SK-N-SH (cell line): ENCODE data around the gene FKBP5. TPM values are rescaled to one million over a fixed set of nuclear protein-coding genes. Genes with fewer than 3 reads are reported as not detected.

ENCODE experiments used
- EZH2phosphoT487 ChIP-seq: fragments of 200-600 bp; sonication (generic); IDR thresholded peaks from 2 replicates; pipeline ENCODE4 v1.6.1; 2017; ENCODE audit warnings: low read depth, mixed run types, mild to moderate bottlenecking, antibody characterized with exemption, moderate library complexity, borderline replicate concordance
- polyA plus RNA-seq, 3 experiments: library from polyadenylated mRNA; depleted of rRNA; stranded (reverse); fragments of >200 nt; gene quantifications; 2 replicates each; pipeline ENCODE4 v1.2.3, GENCODE V29; 2012
- small RNA-seq, 7 experiments: library from RNA; depleted of rRNA; stranded (forward); fragments of <200 nt; gene quantifications; one replicate each; pipeline ENCODE3, GENCODE V24; 2012
- TF ChIP-seq, protein P1 (sequence below): IDR thresholded peaks from 2 replicates; pipeline ENCODE4 v1.6.1; 2012; ENCODE audit warnings: mild to moderate bottlenecking, low read depth, low read length, moderate library complexity

Gene FKBP5
- polyA plus RNA-seq, 1 of the 3 experiments (the other 2 are of a cell fraction) = 5.1 TPM

- TF ChIP-seq, protein P1, sequence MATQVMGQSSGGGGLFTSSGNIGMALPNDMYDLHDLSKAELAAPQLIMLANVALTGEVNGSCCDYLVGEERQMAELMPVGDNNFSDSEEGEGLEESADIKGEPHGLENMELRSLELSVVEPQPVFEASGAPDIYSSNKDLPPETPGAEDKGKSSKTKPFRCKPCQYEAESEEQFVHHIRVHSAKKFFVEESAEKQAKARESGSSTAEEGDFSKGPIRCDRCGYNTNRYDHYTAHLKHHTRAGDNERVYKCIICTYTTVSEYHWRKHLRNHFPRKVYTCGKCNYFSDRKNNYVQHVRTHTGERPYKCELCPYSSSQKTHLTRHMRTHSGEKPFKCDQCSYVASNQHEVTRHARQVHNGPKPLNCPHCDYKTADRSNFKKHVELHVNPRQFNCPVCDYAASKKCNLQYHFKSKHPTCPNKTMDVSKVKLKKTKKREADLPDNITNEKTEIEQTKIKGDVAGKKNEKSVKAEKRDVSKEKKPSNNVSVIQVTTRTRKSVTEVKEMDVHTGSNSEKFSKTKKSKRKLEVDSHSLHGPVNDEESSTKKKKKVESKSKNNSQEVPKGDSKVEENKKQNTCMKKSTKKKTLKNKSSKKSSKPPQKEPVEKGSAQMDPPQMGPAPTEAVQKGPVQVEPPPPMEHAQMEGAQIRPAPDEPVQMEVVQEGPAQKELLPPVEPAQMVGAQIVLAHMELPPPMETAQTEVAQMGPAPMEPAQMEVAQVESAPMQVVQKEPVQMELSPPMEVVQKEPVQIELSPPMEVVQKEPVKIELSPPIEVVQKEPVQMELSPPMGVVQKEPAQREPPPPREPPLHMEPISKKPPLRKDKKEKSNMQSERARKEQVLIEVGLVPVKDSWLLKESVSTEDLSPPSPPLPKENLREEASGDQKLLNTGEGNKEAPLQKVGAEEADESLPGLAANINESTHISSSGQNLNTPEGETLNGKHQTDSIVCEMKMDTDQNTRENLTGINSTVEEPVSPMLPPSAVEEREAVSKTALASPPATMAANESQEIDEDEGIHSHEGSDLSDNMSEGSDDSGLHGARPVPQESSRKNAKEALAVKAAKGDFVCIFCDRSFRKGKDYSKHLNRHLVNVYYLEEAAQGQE = no peak
- TF ChIP-seq EZH2phosphoT487 = no peak
Observed at GRCh38 chr6:35524380-35525020, 164.2 kb downstream of the FKBP5 start (continued).

Small RNA genes within 50 kb of the gene (small RNA-seq; reads per million reads assigned to genes)
- gene MIR5690 (0 to 1.3 (median 0) reads per million in 7 experiments), gene RF00561 (0 reads per million in 7 experiments)

Other genes with a start within 250 kb of the FKBP5 start
- gene FANCE, start 236.6 kb downstream of the FKBP5 start, polyA plus RNA-seq (2012; rRNA removed) = 5.8 and 6.5 TPM in 2 replicates
- 2,393 and 3,548 TPM in 2 replicates for gene RPL10A, start 220.5 kb downstream of the FKBP5 start, polyA plus RNA-seq (2012; rRNA removed)
- gene TEAD3, start 191.8 kb downstream of the FKBP5 start, polyA plus RNA-seq (2012; rRNA removed) = 5.2 and 7.1 TPM in 2 replicates
- gene TULP1, start 176.0 kb downstream of the FKBP5 start, polyA plus RNA-seq (2012; rRNA removed) = not detected in 2 replicates
- 1.6 and 2.0 TPM in 2 replicates for gene ARMC12, start 48.1 kb upstream of the FKBP5 start, polyA plus RNA-seq (2012; rRNA removed)
- gene CLPSL2, start 87.7 kb upstream of the FKBP5 start, polyA plus RNA-seq (2012; rRNA removed) = not detected in 2 replicates
- gene CLPSL1, start 92.1 kb upstream of the FKBP5 start, polyA plus RNA-seq (2012; rRNA removed) = not detected in 2 replicates
- not detected in 2 replicates for gene CLPS, start 108.4 kb upstream of the FKBP5 start, polyA plus RNA-seq (2012; rRNA removed)
- not detected in 2 replicates for gene LHFPL5, start 116.4 kb upstream of the FKBP5 start, polyA plus RNA-seq (2012; rRNA removed)
- 10.6 and 16.4 TPM in 2 replicates for gene SRPK1, start 232.2 kb upstream of the FKBP5 start, polyA plus RNA-seq (2012; rRNA removed)